HCT116 (cell line): ENCODE data around the gene RIPK4.

Source experiments
- CTCF ChIP-seq, 3 experiments: fragments of 200-600 bp in 1 of 3; sonication (generic) in 1 of 3; IDR thresholded peaks in 2 of 3; conservative IDR thresholded peaks in 1 of 3; 2 replicates each; pipeline ENCODE4 v1.5.1; 2012 to 2017; ENCODE audit warnings: low read depth in 2 of 3, low read length in 2 of 3, antibody characterized with exemption in 1 of 3, borderline replicate concordance in 1 of 3, control low read depth in 1 of 3, mild to moderate bottlenecking in 1 of 3, mixed read lengths in 1 of 3, mixed run types in 1 of 3, moderate library complexity in 1 of 3; ENCODE audit not compliant: insufficient read depth in 1 of 3
- EGR1 ChIP-seq: IDR thresholded peaks from 2 replicates; pipeline ENCODE4 v1.6.1; 2012; ENCODE audit warnings: low read depth
- EZH2 ChIP-seq: fragments of 200-600 bp; sonication (generic); IDR thresholded peaks from 2 replicates; pipeline ENCODE4 v1.6.1; 2017; ENCODE audit warnings: antibody characterized with exemption, mixed run types
- EZH2phosphoT487 ChIP-seq: fragments of 200-600 bp; IDR thresholded peaks from 2 replicates; pipeline ENCODE4 v1.6.1; 2018; ENCODE audit warnings: antibody characterized with exemption, borderline replicate concordance
- MAX ChIP-seq: IDR thresholded peaks from 2 replicates; pipeline ENCODE4 v1.6.1; 2012
- POLR2A ChIP-seq: IDR thresholded peaks from 2 replicates; pipeline ENCODE4 v1.7.0; 2011; ENCODE audit warnings: borderline replicate concordance; ENCODE audit not compliant: insufficient read depth, insufficient read length; ENCODE audit errors: extremely low read depth
- POLR2AphosphoS5 ChIP-seq: IDR thresholded peaks from 2 replicates; pipeline ENCODE4 v1.6.1; 2011; ENCODE audit warnings: mild to moderate bottlenecking, low read depth, low read length, moderate library complexity
- RAD21 ChIP-seq: IDR thresholded peaks from 2 replicates; pipeline ENCODE4 v1.6.1; 2012; ENCODE audit warnings: low read depth, mild to moderate bottlenecking
- SIN3A ChIP-seq: IDR thresholded peaks from 2 replicates; pipeline ENCODE4 v1.6.1; 2012; ENCODE audit warnings: low read depth
- SP1 ChIP-seq: IDR thresholded peaks from 2 replicates; pipeline ENCODE4 v1.6.1; 2012; ENCODE audit warnings: low read depth
- YY1 ChIP-seq: IDR thresholded peaks from 2 replicates; pipeline ENCODE4 v1.6.1; 2011; ENCODE audit warnings: low read length, low read depth, moderate library complexity, mild to moderate bottlenecking; ENCODE audit not compliant: insufficient replicate concordance; ENCODE audit errors: extremely low read depth

- TF ChIP-seq CTCF (IDR thresholded peaks at IDR 0.05 in 2 of 3, conservative IDR thresholded peaks at IDR 0.05 in 1 of 3; ENCODE audit: borderline replicate concordance in 1 of 3, insufficient read depth in 1 of 3, low read depth in 2 of 3, low read length in 2 of 3): no peak
- TF ChIP-seq EZH2: no peak
- no peak for TF ChIP-seq SP1
- no peak for TF ChIP-seq SIN3A
- TF ChIP-seq POLR2AphosphoS5: no peak
- no peak for TF ChIP-seq EZH2phosphoT487
- 0 out of 2 replicates have a peak, but pooled peaks have one; percentile 15 for TF ChIP-seq MAX
- TF ChIP-seq RAD21: no peak
- no peak for TF ChIP-seq YY1
- TF ChIP-seq POLR2A: no peak
- TF ChIP-seq EGR1: no peak
These were observed 16.8 kb downstream of the RIPK4 start for GRCh38 chr21:41750051-41750450.
